LNCaP clone FGC (cell line): ENCODE measurements around the gene LRRC55.

Experiments
- DNase-seq: peaks from one replicate; pipeline ENCODE4 v3.0.0-alpha.2; 2011; ENCODE audit warnings: low read depth
- H3K4me3 ChIP-seq: 2 replicates; pipeline ENCODE4 v1.5.1; 2011; ENCODE audit warnings: mild to moderate bottlenecking, low read depth, low read length, control low read depth
- CTCF ChIP-seq: IDR thresholded peaks from 2 replicates; pipeline ENCODE4 v1.5.1; 2012; ENCODE audit warnings: mild to moderate bottlenecking; ENCODE audit not compliant: control insufficient read depth, insufficient read depth; ENCODE audit errors: extremely low read depth

Gene LRRC55

GRCh38 chr11:57182896-57183295, 1.1 kb downstream of the LRRC55 start:
- no peak overlapping the region for H3K4me3 ChIP-seq
- TF ChIP-seq CTCF, result no peak
- no peak for DNase-seq

GRCh38 chr11:57190548-57190947, 8.8 kb downstream of the LRRC55 start:
- no peak for TF ChIP-seq CTCF
- no peak for DNase-seq

GRCh38 chr11:57191311-57192219, 9.8 kb downstream of the LRRC55 start:
- DNase-seq, result no peak
- no peak overlapping the region for H3K4me3 ChIP-seq
- no peak for TF ChIP-seq CTCF

More at GRCh38 chr11:57190548-57190947, 8.8 kb downstream of the LRRC55 start:
- H3K4me3 ChIP-seq, result no peak overlapping the region

- no peak for TF ChIP-seq CTCF
- DNase-seq, result no peak
- H3K4me3 ChIP-seq, result no peak overlapping the region
Measured at GRCh38 chr11:57192316-57192715, 10.6 kb downstream of the LRRC55 start.

- DNase-seq, result no peak
- H3K4me3 ChIP-seq, result no peak overlapping the region
- no peak for TF ChIP-seq CTCF
Measured at GRCh38 chr11:57196596-57196995, 14.8 kb downstream of the LRRC55 start.

DNA sequence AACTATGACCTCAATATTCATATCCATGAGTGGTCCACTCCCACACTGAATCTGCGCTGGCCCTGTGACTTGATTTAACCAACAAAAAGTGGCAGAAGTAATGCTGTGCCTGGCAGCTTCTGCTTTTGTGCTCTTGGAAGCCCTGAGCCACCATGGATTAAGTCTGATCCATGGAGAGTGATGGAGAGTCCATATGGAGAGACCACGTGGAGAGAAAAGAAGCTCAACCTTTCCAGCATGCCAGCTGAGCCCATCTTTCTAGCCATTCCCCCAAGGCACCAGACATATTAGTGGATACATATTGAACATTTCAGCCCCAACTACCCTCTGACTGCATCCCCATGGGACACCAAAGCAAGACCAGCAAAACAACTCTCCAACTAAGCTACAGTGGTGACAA, 16.0 kb downstream of the LRRC55 start:
- no peak for TF ChIP-seq CTCF
- no peak overlapping the region for H3K4me3 ChIP-seq
- DNase-seq, result no peak

DNA sequence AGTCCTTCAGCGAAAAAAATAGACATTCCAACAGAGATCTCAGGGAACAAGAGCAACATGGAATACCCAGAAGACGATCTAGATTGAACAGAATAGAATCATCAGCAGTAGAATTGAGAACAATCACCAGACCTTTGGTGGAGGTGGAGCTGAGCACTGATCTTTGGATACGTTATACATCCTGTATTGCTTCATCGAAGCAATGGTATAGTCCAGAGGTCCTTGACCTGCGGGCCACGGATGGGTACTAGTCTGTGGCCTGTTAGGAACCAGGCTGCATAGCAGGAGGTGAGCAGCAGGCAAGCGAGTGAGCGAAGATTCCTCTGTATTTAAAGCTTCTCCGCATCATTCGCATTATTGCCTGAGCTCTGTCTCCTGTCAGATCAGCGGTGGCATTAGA, 17.6 kb downstream of the LRRC55 start:
- no peak overlapping the region for H3K4me3 ChIP-seq
- no peak for DNase-seq
- TF ChIP-seq CTCF, result no peak
